Neuronal stem cell (in vitro differentiated cells): ENCODE measurements around the gene CDCA7L.

ENCODE experiments used
- DNase-seq: peaks from one replicate; pipeline ENCODE4 v3.0.0-alpha.2; 2013; ENCODE audit warnings: low spot score
- H2AFZ ChIP-seq: one replicate; pipeline ENCODE4 v1.6.1; 2013; ENCODE audit warnings: mild to moderate bottlenecking, low read length, inconsistent platforms
- H2AK5ac ChIP-seq: 2 replicates; pipeline ENCODE4 v1.6.1; 2013; ENCODE audit warnings: low read depth, mild to moderate bottlenecking, inconsistent platforms, low read length, moderate library complexity, mixed read lengths
- H2BK120ac ChIP-seq: 2 replicates; pipeline ENCODE4 v1.6.1; 2013; ENCODE audit warnings: low read depth, mild to moderate bottlenecking, inconsistent platforms, low read length, moderate library complexity, mixed read lengths
- H2BK12ac ChIP-seq: one replicate; pipeline ENCODE4 v1.6.1; 2013; ENCODE audit warnings: low read length, inconsistent platforms
- H2BK15ac ChIP-seq: 2 replicates; pipeline ENCODE4 v1.6.1; 2013; ENCODE audit warnings: mild to moderate bottlenecking, low read length, inconsistent platforms, mixed read lengths
- H2BK5ac ChIP-seq: one replicate; pipeline ENCODE4 v1.6.1; 2013; ENCODE audit warnings: inconsistent platforms, mild to moderate bottlenecking, low read length, moderate library complexity
- H3K14ac ChIP-seq: one replicate; pipeline ENCODE4 v1.6.1; 2013; ENCODE audit warnings: low read length, inconsistent platforms
- H3K18ac ChIP-seq: 2 replicates; pipeline ENCODE4 v1.6.1; 2013; ENCODE audit warnings: low read length, inconsistent platforms
- H3K23ac ChIP-seq: 2 replicates; pipeline ENCODE4 v1.6.1; 2013; ENCODE audit warnings: low read depth, mild to moderate bottlenecking, mixed read lengths, low read length, inconsistent platforms; ENCODE audit not compliant: poor library complexity
- H3K27ac ChIP-seq: replicated peaks from 3 replicates; pipeline ENCODE4 v1.5.1; 2013; ENCODE audit warnings: low read length, inconsistent platforms
- H3K27me3 ChIP-seq, 3 experiments: 2 replicates each; pipeline ENCODE4 v1.6.1; 2013; ENCODE audit warnings: low read length in 3 of 3, mild to moderate bottlenecking in 2 of 3, inconsistent platforms in 1 of 3, low read depth in 1 of 3, mixed read lengths in 1 of 3, moderate library complexity in 1 of 3; ENCODE audit not compliant: control insufficient read depth in 3 of 3, insufficient read depth in 3 of 3
- H3K36me3 ChIP-seq, 2 donors: replicated peaks in 1 of 2; 2 replicates each; pipeline ENCODE4 v1.6.1; 2013; ENCODE audit warnings: low read length in 2 of 2; ENCODE audit not compliant: control insufficient read depth in 2 of 2, insufficient read depth in 2 of 2
- H3K4ac ChIP-seq: 2 replicates; pipeline ENCODE4 v1.6.1; 2013; ENCODE audit warnings: inconsistent platforms, mild to moderate bottlenecking, low read length, moderate library complexity
- H3K4me1 ChIP-seq, 2 donors: 1 replicate in 1 of 2; 2 replicates in 1 of 2; pipeline ENCODE4 v1.6.1; 2013; ENCODE audit warnings: low read length in 2 of 2, low read depth in 1 of 2; ENCODE audit not compliant: control insufficient read depth in 2 of 2, insufficient read depth in 1 of 2
- H3K4me2 ChIP-seq: one replicate; pipeline ENCODE4 v1.6.1; 2013; ENCODE audit warnings: mild to moderate bottlenecking, low read length, inconsistent platforms; ENCODE audit not compliant: insufficient read depth, poor library complexity, severe bottlenecking
- H3K4me3 ChIP-seq, 2 donors: 2 replicates each; pipeline ENCODE4 v1.5.1; 2013; ENCODE audit warnings: low read length in 2 of 2, mild to moderate bottlenecking in 2 of 2, inconsistent platforms in 1 of 2, moderate library complexity in 1 of 2
- H3K79me1 ChIP-seq: one replicate; pipeline ENCODE4 v1.6.1; 2013; ENCODE audit warnings: low read depth, mild to moderate bottlenecking, inconsistent platforms, low read length, moderate library complexity
- H3K9ac ChIP-seq: one replicate; pipeline ENCODE4 v1.6.1; 2013; ENCODE audit warnings: mild to moderate bottlenecking, low read depth, low read length, inconsistent platforms; ENCODE audit not compliant: poor library complexity
- H3K9me3 ChIP-seq, 2 donors: replicated peaks in 1 of 2; 2 replicates each; pipeline versions ENCODE3 to v1.6.1; 2013; ENCODE audit warnings: low read length in 2 of 2, mild to moderate bottlenecking in 2 of 2, inconsistent platforms in 1 of 2, low read depth in 1 of 2, mixed read lengths in 1 of 2, moderate library complexity in 1 of 2; ENCODE audit not compliant: control insufficient read depth in 2 of 2, insufficient read depth in 1 of 2
- H4K8ac ChIP-seq: one replicate; pipeline ENCODE4 v1.6.1; 2013; ENCODE audit warnings: low read depth, mild to moderate bottlenecking, inconsistent platforms, low read length, moderate library complexity
- H4K91ac ChIP-seq: one replicate; pipeline ENCODE4 v1.6.1; 2013; ENCODE audit warnings: low read length, low read depth, mild to moderate bottlenecking, inconsistent platforms; ENCODE audit not compliant: poor library complexity
- WGBS, 2 donors: extraction: QIAGEN DNeasy Blood & Tissue Kit; methylation state at CpG; one replicate each; pipeline ENCODE4 v1.1.7; 2013; ENCODE audit warnings: missing lambda C conversion rate in 2 of 2, mixed read lengths in 1 of 2; ENCODE audit not compliant: insufficient read length in 2 of 2, insufficient replicate concordance in 1 of 2; ENCODE audit errors: extremely low coverage in 2 of 2; 5-methylcytosine and 5-hydroxymethylcytosine counted together

The CDCA7L gene

DNA sequence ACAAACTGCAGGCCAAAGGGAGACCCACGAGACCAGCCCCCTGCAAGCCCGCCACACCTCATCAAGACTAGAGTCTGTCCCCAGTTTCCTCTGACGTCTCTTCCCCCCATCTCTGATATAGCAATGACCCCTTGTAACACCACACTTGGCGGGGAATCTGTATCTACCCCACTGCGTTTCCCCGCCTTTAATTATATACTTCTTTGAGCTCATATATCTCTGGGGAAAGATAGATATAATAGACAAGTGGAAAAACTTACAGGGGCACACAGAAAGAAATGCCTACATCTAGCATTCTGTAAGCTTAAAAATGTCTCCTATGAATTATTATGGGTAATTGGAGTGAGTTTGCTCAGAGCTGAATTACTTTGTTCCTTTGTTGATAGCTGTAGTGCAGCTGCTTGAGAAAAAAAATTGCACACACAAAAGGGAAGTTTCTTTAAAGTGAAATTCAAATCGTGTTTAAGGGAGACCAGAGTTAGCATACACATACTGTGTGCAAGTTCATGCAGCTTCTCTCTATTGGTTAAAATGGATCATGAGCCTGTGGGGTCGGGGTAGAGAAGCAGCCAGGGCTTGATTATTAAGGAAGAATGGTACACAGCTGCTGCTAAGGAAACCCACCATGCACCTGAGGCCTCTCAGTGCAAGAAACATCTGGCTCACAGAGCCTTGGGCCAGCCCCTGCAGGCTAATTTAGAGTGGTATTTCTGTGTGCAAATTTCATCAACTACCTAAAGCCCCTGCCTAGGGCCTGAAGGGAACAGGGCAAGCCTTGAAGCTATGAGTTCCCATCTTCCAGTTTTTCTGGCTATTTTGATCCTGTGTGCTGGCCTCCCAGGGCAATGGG, 32.5 kb downstream of the CDCA7L start:
- peaks cover 3 to 47% of the 10 kb centered on the region in 2 donors for H3K36me3 ChIP-seq

DNA sequence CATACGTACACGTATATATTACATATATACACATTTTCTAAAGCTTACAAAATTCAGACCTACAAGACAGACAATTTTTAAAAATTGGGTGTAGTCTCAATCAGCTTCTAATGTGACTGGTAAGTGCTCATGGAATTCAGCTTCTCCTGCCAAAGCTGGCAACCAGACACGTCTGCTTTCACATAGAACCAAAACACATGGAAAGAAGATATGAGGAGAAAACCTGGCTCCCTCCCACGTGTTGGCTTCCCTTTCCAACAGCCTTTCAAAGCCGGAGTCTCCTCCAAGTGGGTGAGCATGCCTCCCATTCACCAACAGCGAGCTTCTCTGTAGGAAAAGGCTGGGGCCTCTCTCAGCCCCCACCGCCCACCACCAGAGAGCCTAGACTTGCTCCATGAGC, 33.4 kb downstream of the CDCA7L start:
- no peak overlapping the region for H3K14ac ChIP-seq
- no peaks in the 10 kb centered on the region for H3K27me3 ChIP-seq
- H4K91ac ChIP-seq: no peak overlapping the region
- H3K27ac ChIP-seq: no peak overlapping the region
- no peak overlapping the region for H3K18ac ChIP-seq
- H3K79me1 ChIP-seq: no peaks in the 10 kb centered on the region
- no peak overlapping the region for H3K23ac ChIP-seq
- WGBS, 2 donors: 100% methylated on average over 2 of the region's 7 CpGs; no CpG with 5 or more reads in 1 of the 2 donors
- peaks cover 8 to 55% of the 10 kb centered on the region in 2 donors for H3K36me3 ChIP-seq
- H3K9ac ChIP-seq: no peak overlapping the region
- no peak overlapping the region for H3K4me2 ChIP-seq
- H2BK15ac ChIP-seq: no peak overlapping the region
- H2AFZ ChIP-seq: no peak overlapping the region
- no peaks in the 10 kb centered on the region for H3K9me3 ChIP-seq
- DNase-seq: no peak
- H2BK120ac ChIP-seq: no peak overlapping the region
- no peak overlapping the region for H4K8ac ChIP-seq
- H3K4me1 ChIP-seq: peaks cover 0 to 3% of the 10 kb centered on the region in 2 donors
- H3K4me3 ChIP-seq: no peak overlapping the region
- no peak overlapping the region for H2AK5ac ChIP-seq
- no peak overlapping the region for H3K4ac ChIP-seq
- no peak overlapping the region for H2BK12ac ChIP-seq
- H2BK5ac ChIP-seq: no peak overlapping the region

More for the DNA sequence above, 32.5 kb downstream of the CDCA7L start:
- H2AFZ ChIP-seq: no peak overlapping the region
- H3K9ac ChIP-seq: no peak overlapping the region
- H3K14ac ChIP-seq: no peak overlapping the region
- no peak overlapping the region for H3K27ac ChIP-seq
- no peak overlapping the region for H2AK5ac ChIP-seq
- H3K4me1 ChIP-seq: peaks cover 0 to 3% of the 10 kb centered on the region in 2 donors
- H3K27me3 ChIP-seq: no peaks in the 10 kb centered on the region
- no peak overlapping the region for H2BK15ac ChIP-seq
- H4K91ac ChIP-seq: no peak overlapping the region
- no CpG with 5 or more reads among the region's 8 CpGs for WGBS, 2 donors
- H4K8ac ChIP-seq: no peak overlapping the region
- H3K4me3 ChIP-seq: no peak overlapping the region
- H2BK12ac ChIP-seq: no peak overlapping the region
- no peak overlapping the region for H3K18ac ChIP-seq
- no peak overlapping the region for H3K4ac ChIP-seq
- no peak overlapping the region for H3K23ac ChIP-seq
- no peaks in the 10 kb centered on the region for H3K79me1 ChIP-seq
- no peak overlapping the region for H2BK120ac ChIP-seq
- no peaks in the 10 kb centered on the region for H3K9me3 ChIP-seq
- H3K4me2 ChIP-seq: no peak overlapping the region
- no peak overlapping the region for H2BK5ac ChIP-seq
- no peak for DNase-seq

DNA sequence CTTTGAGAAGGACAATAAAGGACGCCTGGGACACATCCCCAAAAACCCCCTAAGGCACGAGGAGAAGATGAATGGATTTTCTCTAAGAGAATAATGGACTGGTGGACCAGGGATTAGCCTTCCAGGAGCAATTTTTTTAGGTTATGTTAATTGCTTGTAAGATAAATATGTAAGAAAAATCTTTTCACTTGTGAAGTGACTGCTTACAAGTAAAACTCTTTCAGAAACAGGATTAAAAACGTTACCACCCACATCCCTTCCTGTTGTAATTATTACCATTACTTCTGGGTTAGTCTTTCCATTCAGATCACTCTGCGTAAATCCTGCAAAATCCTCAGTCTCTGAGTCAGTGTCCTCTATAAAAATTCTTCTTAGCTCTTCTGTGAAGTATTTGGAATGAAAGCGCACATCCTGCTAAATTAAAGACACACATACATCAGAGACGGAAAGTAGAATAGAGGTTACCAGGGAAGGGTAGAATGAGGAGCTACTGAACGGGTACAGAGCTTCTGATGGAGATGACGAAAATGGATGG, 34.3 kb downstream of the CDCA7L start:
- Histone ChIP-seq H3K4me2 (no peak overlapping the region), H2BK120ac (no peak overlapping the region), H2BK5ac (no peak overlapping the region), H3K4me3 (no peak overlapping the region), H3K9ac (no peak overlapping the region), H3K79me1 (no peaks in the 10 kb centered on the region), H3K14ac (no peak overlapping the region), H2AFZ (no peak overlapping the region), H3K18ac (no peak overlapping the region), H3K27me3 (no peaks in the 10 kb centered on the region), H3K4ac (no peak overlapping the region), H3K9me3 (no peaks in the 10 kb centered on the region), H3K4me1 (no peaks in the 10 kb centered on the region), H3K27ac (no peak overlapping the region), H2AK5ac (no peak overlapping the region), H3K36me3 (peaks cover 8 to 64% of the 10 kb centered on the region in 2 donors), H3K23ac (no peak overlapping the region), H4K8ac (no peak overlapping the region), H2BK12ac (no peak overlapping the region), H4K91ac (no peak overlapping the region), H2BK15ac (no peak overlapping the region)
- DNase-seq: no peak
- WGBS, 2 donors: no CpG with 5 or more reads among the region's 8 CpGs

DNA sequence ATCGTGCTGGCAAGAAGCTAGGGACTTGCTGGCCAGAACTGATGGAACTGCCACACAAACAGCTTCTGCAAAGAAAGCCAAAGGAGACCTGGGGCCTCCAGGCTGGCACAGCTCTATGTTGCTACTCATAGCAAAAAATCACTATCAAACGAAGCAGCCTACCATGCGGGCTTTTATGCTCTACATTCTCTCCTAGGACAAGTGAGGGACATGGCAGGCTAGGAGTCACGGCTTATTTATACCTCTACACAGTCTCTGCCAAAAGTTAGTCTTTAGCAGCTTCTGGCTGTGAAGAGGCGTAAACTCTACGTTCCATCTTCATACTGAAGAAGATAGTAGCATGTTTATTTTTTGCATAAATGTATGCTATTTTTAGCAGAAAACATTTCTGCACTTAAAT, 35.4 kb downstream of the CDCA7L start:
- no peak overlapping the region for H2BK12ac ChIP-seq
- no peak overlapping the region for H4K8ac ChIP-seq
- DNase-seq: no peak
- no peak overlapping the region for H3K18ac ChIP-seq
- H2AK5ac ChIP-seq: no peak overlapping the region
- H3K9me3 ChIP-seq: no peaks in the 10 kb centered on the region
- H2BK5ac ChIP-seq: no peak overlapping the region
- H3K23ac ChIP-seq: no peak overlapping the region
- H2BK120ac ChIP-seq: no peak overlapping the region
- H3K4ac ChIP-seq: no peak overlapping the region
- no peak overlapping the region for H4K91ac ChIP-seq
- no peak overlapping the region for H2AFZ ChIP-seq
- H3K36me3 ChIP-seq: peaks cover 13 to 70% of the 10 kb centered on the region in 2 donors
- no peaks in the 10 kb centered on the region for H3K79me1 ChIP-seq
- no peak overlapping the region for H2BK15ac ChIP-seq
- H3K4me2 ChIP-seq: no peak overlapping the region
- no peak overlapping the region for H3K4me3 ChIP-seq
- H3K27me3 ChIP-seq: no peaks in the 10 kb centered on the region
- no peak overlapping the region for H3K9ac ChIP-seq
- no peak overlapping the region for H3K14ac ChIP-seq
- no peak overlapping the region for H3K27ac ChIP-seq
- no peaks in the 10 kb centered on the region for H3K4me1 ChIP-seq
- WGBS, 2 donors: no CpG with 5 or more reads among the region's 6 CpGs
